ENCODE data around the gene CFAP161.

DNA sequence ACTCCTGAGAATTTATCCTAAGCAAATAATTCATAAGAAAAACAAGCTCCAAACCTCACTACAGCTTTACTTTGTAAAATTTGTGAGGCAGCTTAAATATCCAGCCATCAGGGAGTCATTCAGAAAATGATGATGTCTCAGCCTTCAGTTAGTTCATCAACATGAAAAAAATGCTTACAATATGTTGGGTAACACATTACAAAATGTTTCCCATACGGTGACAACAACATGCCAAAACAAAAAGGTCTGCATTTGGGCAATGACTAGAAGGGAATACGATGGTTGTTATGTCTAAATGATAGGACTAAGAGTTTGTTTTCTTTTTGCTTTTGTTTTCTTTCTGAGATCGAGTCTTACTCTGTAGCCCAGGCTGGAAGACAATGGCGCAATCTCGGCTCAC, 47.0 kb upstream of the CFAP161 start:
- TF ChIP-seq, protein P1, sequence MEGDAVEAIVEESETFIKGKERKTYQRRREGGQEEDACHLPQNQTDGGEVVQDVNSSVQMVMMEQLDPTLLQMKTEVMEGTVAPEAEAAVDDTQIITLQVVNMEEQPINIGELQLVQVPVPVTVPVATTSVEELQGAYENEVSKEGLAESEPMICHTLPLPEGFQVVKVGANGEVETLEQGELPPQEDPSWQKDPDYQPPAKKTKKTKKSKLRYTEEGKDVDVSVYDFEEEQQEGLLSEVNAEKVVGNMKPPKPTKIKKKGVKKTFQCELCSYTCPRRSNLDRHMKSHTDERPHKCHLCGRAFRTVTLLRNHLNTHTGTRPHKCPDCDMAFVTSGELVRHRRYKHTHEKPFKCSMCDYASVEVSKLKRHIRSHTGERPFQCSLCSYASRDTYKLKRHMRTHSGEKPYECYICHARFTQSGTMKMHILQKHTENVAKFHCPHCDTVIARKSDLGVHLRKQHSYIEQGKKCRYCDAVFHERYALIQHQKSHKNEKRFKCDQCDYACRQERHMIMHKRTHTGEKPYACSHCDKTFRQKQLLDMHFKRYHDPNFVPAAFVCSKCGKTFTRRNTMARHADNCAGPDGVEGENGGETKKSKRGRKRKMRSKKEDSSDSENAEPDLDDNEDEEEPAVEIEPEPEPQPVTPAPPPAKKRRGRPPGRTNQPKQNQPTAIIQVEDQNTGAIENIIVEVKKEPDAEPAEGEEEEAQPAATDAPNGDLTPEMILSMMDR (IDR thresholded peaks at IDR 0.05): no peak
- TF ChIP-seq POLR2A (IDR thresholded peaks at IDR 0.05): no peak

Data from Peyer's patch (tissue), 4 donors.